ENCODE measurements around the gene NUB1.

The NUB1 gene

GRCh38 chr7:151406051-151406875 lies 64.7 kb downstream of the NUB1 start:
- no peak for DNase-seq

GRCh38 chr7:151406886-151407583 lies 65.4 kb downstream of the NUB1 start:
- DNase-seq, result no peak

GRCh38 chr7:151408498-151408838 lies 66.9 kb downstream of the NUB1 start:
- DNase-seq, result no peak

DNA sequence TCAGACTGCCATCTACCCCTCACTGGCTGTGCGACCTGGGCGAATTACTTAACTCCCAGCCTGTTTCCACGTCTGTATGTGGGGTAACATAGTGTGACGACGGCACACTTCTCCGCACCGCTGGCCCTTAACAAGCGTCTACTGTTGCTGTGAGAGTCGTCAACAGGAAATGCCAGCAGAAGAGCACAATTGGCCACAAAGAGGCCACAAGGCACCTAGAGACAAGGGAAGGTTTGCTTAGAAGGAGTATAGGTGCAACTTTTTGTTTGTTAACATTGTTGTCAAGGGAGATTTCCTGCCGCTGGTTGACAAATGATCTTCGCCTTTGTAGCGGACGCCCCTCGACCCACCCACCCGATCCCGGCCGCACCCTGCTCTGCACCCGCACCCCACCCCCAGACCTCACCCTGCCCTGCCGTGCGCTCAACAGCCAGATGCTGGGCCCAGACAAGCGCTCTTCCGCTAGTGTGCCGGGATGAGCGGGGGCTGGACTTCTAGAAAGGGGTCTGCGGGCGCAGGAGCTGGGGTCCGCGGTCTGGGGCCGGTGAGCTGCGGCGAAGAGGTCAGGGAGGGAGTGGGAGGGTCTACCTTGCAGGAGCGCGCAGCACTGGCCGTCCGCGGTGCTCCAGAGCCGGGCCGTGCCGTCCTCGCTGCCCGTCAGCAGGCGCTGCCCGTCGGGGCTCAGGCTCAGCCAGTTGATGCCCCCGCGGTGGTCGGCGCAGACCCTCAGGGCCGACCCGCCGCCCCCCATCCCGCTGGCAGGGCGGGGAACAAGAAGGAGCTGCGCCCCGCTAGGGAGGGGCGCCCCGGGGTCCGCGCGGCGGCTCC lies 67.4 kb downstream of the NUB1 start:
- peak; percentile 24 for DNase-seq

- no peak for DNase-seq
Observed at GRCh38 chr7:151409667-151410404, 68.2 kb downstream of the NUB1 start, which contains the start of gene WDR86. TSS of gene WDR86 (minus strand) at chr7:151410038. CDS start at chr7:151409589, 449 bp downstream.

- no peak for DNase-seq
Observed at GRCh38 chr7:151410405-151411390, 69.1 kb downstream of the NUB1 start.

- DNase-seq, result no peak
Observed at GRCh38 chr7:151411551-151411950, 69.9 kb downstream of the NUB1 start.

GRCh38 chr7:151412318-151412717 lies 70.7 kb downstream of the NUB1 start:
- DNase-seq, result no peak

- no peak for DNase-seq
Observed at GRCh38 chr7:151413241-151413640, 71.6 kb downstream of the NUB1 start.

DNA sequence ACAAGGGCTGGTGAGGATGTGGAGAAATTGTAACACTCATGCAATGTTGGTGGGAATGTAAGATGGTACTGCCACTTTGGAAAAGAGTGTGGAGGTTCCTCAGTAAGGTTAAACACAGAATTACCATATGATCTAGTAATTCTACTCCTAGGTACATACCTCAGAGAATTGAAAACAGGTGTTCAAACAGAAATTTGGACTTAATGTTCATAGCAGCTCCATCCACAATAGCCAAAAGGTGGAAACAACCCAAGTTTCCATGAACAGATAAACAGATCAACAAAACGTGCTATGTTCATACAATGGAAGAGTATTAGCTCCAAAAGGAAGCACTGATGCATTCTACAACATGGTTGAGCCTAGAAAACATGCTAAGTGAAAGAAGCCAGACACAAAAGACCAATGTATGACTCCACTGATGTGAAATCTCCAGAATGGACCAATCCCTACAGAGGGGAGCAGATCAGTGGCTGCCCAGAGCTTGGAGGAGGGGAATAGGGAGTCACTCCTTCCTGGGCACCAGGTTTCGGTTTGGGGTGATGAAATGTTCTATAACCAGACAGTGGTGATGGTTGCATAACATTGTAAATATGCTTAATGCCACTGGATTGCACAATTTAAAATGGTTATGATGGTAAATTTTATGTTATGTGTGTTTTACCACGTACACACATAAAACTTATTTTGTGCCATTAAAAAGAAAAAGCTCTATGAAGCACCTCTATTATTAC lies 73.9 kb downstream of the NUB1 start:
- no peak for DNase-seq

DNA sequence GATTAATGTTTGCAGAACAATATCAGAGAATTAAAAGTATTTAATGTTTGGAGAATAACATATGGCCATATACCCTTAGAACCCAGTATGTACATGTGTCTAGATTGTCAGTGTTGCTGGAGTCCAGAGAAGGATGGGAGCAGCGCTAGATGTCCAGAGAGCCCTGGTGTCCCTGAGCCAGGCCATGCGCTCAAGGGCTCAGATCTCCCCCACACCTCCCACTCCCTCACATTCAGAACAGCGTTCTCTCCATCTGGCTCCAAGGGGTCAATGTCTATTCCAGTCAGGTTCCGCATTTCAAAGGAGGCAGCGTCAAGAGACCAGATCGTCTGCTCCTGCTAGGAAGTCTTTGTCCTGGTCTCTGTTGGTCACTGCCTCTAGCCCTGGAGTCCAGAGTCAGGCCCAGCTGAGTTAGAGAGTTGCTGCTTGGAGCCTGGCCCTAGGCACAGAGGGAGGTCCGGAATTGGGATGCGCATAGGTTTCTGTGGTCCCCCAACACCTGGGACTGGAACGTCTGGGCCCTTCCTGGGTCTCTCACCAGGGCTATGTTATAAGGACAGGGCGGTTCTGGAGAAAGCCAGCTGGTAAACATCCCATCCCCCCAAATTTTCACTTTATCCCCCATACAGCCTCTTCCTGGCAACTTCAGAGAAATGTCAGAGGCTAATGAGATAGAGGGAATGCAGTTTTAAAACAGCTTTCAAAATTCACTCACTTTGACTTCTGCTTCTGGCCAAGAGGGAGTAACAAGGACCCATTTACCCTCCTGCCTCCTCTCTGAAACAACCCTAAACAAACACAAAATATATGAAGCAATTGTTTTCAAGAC lies 74.7 kb downstream of the NUB1 start:
- no peak for DNase-seq

GRCh38 chr7:151416941-151417315 lies 75.3 kb downstream of the NUB1 start:
- DNase-seq, result no peak

GRCh38 chr7:151420144-151420543 lies 78.5 kb downstream of the NUB1 start:
- no peak for DNase-seq

- no peak for DNase-seq
Observed at GRCh38 chr7:151422212-151422611, 80.6 kb downstream of the NUB1 start.

- no peak for DNase-seq
Observed at GRCh38 chr7:151423226-151423625, 81.6 kb downstream of the NUB1 start.

DNA sequence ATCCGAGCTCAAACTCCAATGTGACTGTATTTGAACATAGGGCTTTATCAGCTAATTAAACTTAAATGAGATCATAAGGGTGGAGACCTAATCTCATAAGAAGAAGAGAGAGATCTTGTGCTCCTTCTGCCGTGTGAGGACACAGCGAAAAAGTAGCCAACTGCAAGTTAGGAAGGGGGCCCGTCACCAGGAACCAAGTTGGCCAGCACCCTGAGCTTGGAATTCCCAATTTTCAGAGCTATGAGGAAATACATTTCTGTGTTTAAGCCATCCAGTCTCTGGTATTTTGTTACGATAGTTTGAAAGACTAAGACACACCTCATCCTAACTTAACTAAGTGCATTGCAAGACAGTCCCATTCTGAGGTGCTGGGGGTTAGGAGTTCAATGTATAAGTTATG lies 82.3 kb downstream of the NUB1 start:
- DNase-seq, result no peak

DNA sequence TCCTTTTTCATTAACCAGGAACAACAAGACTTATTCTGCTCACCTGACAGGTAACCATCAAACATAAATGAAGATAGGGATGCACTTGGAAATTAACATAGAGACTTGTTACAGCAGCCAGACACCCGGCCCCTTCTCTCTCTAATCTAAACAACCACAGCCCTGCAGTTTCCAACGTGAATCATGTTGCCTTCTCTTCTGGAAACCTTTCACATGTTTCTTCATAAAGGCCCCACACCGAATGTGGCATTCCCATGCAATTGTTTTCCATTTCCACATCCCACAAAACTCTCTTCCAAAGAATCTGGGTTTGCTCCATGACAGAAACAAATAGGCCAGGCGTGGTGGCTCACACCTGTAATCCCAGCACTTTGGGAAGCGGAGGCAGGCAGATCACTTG lies 83.2 kb downstream of the NUB1 start:
- DNase-seq, result no peak

DNA sequence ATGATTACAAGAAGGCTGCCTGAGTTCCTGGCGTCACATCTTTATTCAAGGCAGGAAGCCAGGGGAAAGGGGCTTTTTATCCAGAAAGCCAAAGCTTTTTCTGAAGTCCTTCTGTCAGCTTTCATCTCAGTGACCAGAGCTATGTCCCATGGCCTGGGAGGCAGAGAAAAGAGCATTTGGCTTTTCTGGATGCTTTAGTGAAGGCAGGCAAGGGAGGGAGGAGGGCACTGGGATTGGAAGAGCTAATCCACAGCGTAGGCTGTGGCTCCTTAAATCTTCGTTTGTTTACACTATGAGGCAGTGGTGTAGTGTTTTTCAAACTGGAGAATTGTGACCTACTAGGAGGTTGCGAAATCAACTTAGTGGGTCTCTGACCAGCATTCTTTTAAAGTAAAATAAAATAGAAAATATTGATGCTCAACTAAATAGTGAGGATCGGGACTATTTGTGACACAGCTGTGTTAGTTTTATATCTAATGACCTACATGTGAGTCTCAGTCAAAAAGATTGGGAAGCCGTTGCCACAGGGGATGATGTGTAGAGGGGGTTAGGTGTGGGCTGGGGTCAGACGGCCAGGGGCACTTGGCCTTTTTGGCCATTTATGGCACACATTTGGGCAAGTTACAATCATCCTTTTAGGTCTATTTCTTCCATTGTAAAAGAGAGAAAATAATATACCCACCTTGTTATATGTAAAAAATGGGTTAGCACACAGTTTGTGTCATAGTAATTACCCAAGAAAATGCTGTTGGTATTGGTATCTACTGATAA lies 84.2 kb downstream of the NUB1 start:
- DNase-seq, result no peak

DNA sequence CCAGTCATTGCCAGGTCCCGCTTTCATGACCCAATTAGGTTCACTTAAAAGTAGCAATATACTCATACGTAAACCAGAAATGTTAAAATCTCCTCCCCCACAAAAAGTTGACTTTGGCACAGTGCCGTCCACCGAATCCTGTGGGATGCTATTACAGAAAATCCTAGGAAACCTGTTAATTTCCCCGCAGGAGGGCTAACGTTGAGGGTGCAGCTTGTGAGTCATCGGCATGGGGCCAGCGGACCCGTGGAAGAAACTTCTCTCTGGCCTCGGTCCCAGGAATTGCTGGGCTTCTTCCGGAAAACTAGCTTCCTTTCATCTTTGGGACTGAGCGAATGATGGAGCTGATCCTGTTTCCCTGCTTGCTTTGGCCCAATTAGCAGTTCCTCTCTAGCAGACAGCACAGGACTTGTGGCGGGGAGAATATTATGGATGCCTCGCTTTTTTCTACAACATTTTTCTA lies 84.9 kb downstream of the NUB1 start:
- no peak for DNase-seq

Measured in activated CD4-positive, alpha-beta T cell treated with anti-CD3 and anti-CD28 coated beads, Interleukin-10, Interleukin-2, amounts not matched to agents 100 ng/mL and 50 ng/mL, durations not matched to agents 16 hours and 8 hours (primary cell).